Psoas muscle (tissue), 8 donors: ENCODE data around the gene TSC1. TPM values are rescaled to one million over a fixed set of nuclear protein-coding genes. Genes with fewer than 3 reads are reported as not detected.
"Not testable (repeated sequence)": the region's sequence is repeated elsewhere in the genome, so short reads cannot be mapped to it uniquely, and the experiment has no call there.

ENCODE experiments used
- ATAC-seq, 4 donors: fragments of 200-7000 bp; cut with Tn5 transposase; one replicate each; pipeline ENCODE4 v1.9.1; 2020; ENCODE audit warnings: moderate library complexity in 3 of 4, mild to moderate bottlenecking in 2 of 4
- DNase-seq, 2 donors: peaks; one replicate each; pipeline ENCODE4 v3.0.0-alpha.2; 2020
- H3K27ac ChIP-seq: fragments of 200-600 bp; one replicate; pipeline ENCODE4 v1.8.0; 2022
- H3K27me3 ChIP-seq, 3 donors: fragments of 200-600 bp in 1 of 3; one replicate each; pipeline versions ENCODE4 v1.6.1 to v1.8.0; 2013 to 2022; ENCODE audit warnings: low read length in 2 of 3, mild to moderate bottlenecking in 2 of 3, moderate library complexity in 1 of 3; ENCODE audit not compliant: insufficient read depth in 3 of 3
- H3K36me3 ChIP-seq, 2 donors: fragments of 200-600 bp in 1 of 2; one replicate each; pipeline versions ENCODE4 v1.6.1 to v1.8.0; 2013 to 2022; ENCODE audit warnings: low read depth in 1 of 2, mild to moderate bottlenecking in 1 of 2, moderate library complexity in 1 of 2; ENCODE audit not compliant: insufficient read depth in 1 of 2
- H3K4me1 ChIP-seq: fragments of 200-600 bp; one replicate; pipeline ENCODE4 v1.8.0; 2022
- H3K4me3 ChIP-seq: fragments of 200-600 bp; one replicate; pipeline ENCODE4 v1.8.0; 2022; ENCODE audit warnings: mild to moderate bottlenecking
- H3K9me3 ChIP-seq: fragments of 200-600 bp; one replicate; pipeline ENCODE4 v1.8.0; 2022
- CTCF ChIP-seq: fragments of 200-600 bp; IDR thresholded peaks from one replicate; pipeline ENCODE4 v1.8.0; 2022; ENCODE audit warnings: antibody characterized with exemption
- WGBS, 3 donors: extraction: QIAGEN DNeasy Blood & Tissue Kit; methylation state at CpG; one replicate each; pipeline versions ENCODE4 v1.1.6 to v1.1.7; 2013; 5-methylcytosine and 5-hydroxymethylcytosine counted together
- intact Hi-C, 2 donors: fragments of 100-400 bp; cut with DNase I; formaldehyde crosslinking; loops; one replicate each; pipeline versions ENCODE4 v1.11.0 to v1.14.2; 2022
- polyA plus RNA-seq, 3 donors: library from polyadenylated mRNA; stranded (reverse); fragments of 200-250 nt; gene quantifications; one replicate each; pipeline ENCODE4 v1.2.3, GENCODE V29; 2013
- total RNA-seq, 4 donors: library from RNA; stranded (reverse); fragmentation: NEBNext Ultra II Directional in 2 of 4; extraction: Animal tissue kit (Norgen Biotek cat#: 25700) in 2 of 4; gene quantifications; one replicate each; pipeline versions ENCODE4 v1.2.1 to v1.2.4, GENCODE V29; 2021 to 2023
- donor health status: healthy with polysubstance abuse.
- donor health status: DM: no; HTN: no; CAD: no; lungs with moderate emphysema.
- donor health status: Bipolar disorder and iron deficiency.
- donor health status: healthy.
- donor health status: DM: yes; HTN: yes; CAD: no.
- donor health status: DM: no; HTN: no; CAD: no.
- donor health status: DM: no; HTN: no; CAD: no.
- donor health status: DM: yes; HTN: yes; CAD: no.

Gene TSC1
- total and polyA plus RNA-seq, 7 donors, result 13.1 to 38.4 (median 26.8) TPM

- no peak overlapping the region for H3K4me3 ChIP-seq
- H3K4me1 ChIP-seq, result no peaks in the 10 kb centered on the region
- intact Hi-C loops, result no loop called here
- DNase-seq (no peak), ATAC-seq (no peak)
- no peak overlapping the region for H3K27ac ChIP-seq
- no peaks in the 10 kb centered on the region for H3K36me3 ChIP-seq
- 81 to 85% (median 84%) methylated on average over 16 of the region's 16 CpGs for WGBS, 3 donors
- TF ChIP-seq CTCF, result no peak
- no peaks in the 10 kb centered on the region for H3K9me3 ChIP-seq
- H3K27me3 ChIP-seq, result peaks cover 0 to 9% (median 3%) of the 10 kb centered on the region in 3 donors
These were observed 26.1 kb upstream of the TSC1 start for GRCh38 chr9:132970324-132971062.

- H3K36me3 ChIP-seq, result no peaks in the 10 kb centered on the region
- intact Hi-C loops, result no loop called here
- TF ChIP-seq CTCF, result no peak
- DNase-seq (no peak), ATAC-seq (no peak)
- 37 to 46% (median 40%) methylated on average over 7 of the region's 7 CpGs for WGBS, 3 donors
- no peak overlapping the region for H3K4me3 ChIP-seq
- H3K9me3 ChIP-seq, result no peaks in the 10 kb centered on the region
- peaks cover 0 to 6% (median 3%) of the 10 kb centered on the region in 3 donors for H3K27me3 ChIP-seq
- H3K27ac ChIP-seq, result no peak overlapping the region
- H3K4me1 ChIP-seq, result no peaks in the 10 kb centered on the region
These were observed 25.4 kb upstream of the TSC1 start for GRCh38 chr9:132969783-132970182.

- WGBS, 3 donors, result 87 to 95% (median 92%) methylated on average over 3 of the region's 3 CpGs
- not testable (repeated sequence) for H3K27me3 ChIP-seq
These were observed 23.5 kb upstream of the TSC1 start for GRCh38 chr9:132967908-132968307.

GRCh38 chr9:132965478-132965877 lies 21.1 kb upstream of the TSC1 start:
- Histone ChIP-seq H3K9me3 (no peaks in the 10 kb centered on the region), H3K4me1 (no peaks in the 10 kb centered on the region), H3K4me3 (no peak overlapping the region), H3K27ac (no peak overlapping the region), H3K36me3 (no peaks in the 10 kb centered on the region), H3K27me3 (peaks cover 0 to 6% (median 3%) of the 10 kb centered on the region in 3 donors)
- DNase-seq (no peak), ATAC-seq (no peak)
- no peak for TF ChIP-seq CTCF
- intact Hi-C loops, result no loop called here
- WGBS, 3 donors, result 85 to 89% (median 86%) methylated on average over 9 of the region's 9 CpGs

More at GRCh38 chr9:132967908-132968307, 23.5 kb upstream of the TSC1 start:
- DNase-seq, H3K9me3 ChIP-seq, H3K4me3 ChIP-seq, H3K4me1 ChIP-seq, H3K36me3 ChIP-seq, intact Hi-C loops, ATAC-seq, H3K27ac ChIP-seq: not testable (repeated sequence)

- Histone ChIP-seq H3K27ac (no peak overlapping the region), H3K4me3 (no peak overlapping the region), H3K9me3 (no peaks in the 10 kb centered on the region), H3K27me3 (peaks cover 0 to 3% (median 0%) of the 10 kb centered on the region in 3 donors), H3K36me3 (no peaks in the 10 kb centered on the region), H3K4me1 (no peaks in the 10 kb centered on the region)
- 77 to 85% (median 78%) methylated on average over 6 of the region's 6 CpGs for WGBS, 3 donors
- intact Hi-C loops, result no loop called here
- DNase-seq (no peak), ATAC-seq (no peak)
- no peak for TF ChIP-seq CTCF
These were observed 16.6 kb upstream of the TSC1 start for GRCh38 chr9:132961002-132961401.
